Measurements from ENCODE around the gene CDH18. TPM values are rescaled to one million over a fixed set of nuclear protein-coding genes. Genes with fewer than 3 reads are reported as not detected.

CDH18 gene
- total RNA-seq, 1 donor from 2014 or later = not detected

DNA sequence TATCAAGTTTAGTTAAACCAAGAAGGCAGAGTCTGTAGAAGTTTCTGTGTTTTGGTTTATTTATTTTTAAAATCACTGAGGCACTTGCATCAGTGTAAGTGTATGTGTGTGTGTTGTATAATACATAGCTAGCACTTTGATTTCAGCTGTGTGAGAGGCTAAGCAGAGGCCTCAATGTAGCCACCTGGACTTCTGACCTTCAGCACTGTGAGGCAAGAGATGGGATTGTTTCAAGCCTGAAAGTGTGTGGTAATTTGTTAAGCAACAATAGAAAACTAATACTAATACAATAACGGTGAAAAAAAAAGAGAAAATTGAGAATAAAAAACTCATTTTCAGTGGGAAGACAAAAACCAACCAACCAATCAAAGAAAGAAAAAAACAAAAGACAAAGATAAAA lies 327.3 kb downstream of the CDH18 start:
- intact Hi-C loops (cut with micrococcal nuclease) = no loop called here
- TF ChIP-seq, protein P1, sequence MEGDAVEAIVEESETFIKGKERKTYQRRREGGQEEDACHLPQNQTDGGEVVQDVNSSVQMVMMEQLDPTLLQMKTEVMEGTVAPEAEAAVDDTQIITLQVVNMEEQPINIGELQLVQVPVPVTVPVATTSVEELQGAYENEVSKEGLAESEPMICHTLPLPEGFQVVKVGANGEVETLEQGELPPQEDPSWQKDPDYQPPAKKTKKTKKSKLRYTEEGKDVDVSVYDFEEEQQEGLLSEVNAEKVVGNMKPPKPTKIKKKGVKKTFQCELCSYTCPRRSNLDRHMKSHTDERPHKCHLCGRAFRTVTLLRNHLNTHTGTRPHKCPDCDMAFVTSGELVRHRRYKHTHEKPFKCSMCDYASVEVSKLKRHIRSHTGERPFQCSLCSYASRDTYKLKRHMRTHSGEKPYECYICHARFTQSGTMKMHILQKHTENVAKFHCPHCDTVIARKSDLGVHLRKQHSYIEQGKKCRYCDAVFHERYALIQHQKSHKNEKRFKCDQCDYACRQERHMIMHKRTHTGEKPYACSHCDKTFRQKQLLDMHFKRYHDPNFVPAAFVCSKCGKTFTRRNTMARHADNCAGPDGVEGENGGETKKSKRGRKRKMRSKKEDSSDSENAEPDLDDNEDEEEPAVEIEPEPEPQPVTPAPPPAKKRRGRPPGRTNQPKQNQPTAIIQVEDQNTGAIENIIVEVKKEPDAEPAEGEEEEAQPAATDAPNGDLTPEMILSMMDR (IDR thresholded peaks at IDR 0.05) = no peak
- DNase-seq = no peak
- no peak for ATAC-seq (ENCODE audit: low read depth)
- ChIA-PET POLR2A (no interaction called here), CTCF (no interaction called here)
- Mint-ChIP-seq H3K36me3 (ENCODE audit: low read depth) (no peaks in the 10 kb centered on the region), H3K4me1 (no peaks in the 10 kb centered on the region), H3K4me3 (no peak overlapping the region), H3K27ac (no peak overlapping the region), H3K27me3 (no peaks in the 10 kb centered on the region), H3K9me3 (peaks cover 2% of the 10 kb centered on the region)

- Mint-ChIP-seq H3K4me3 (no peak overlapping the region), H3K27ac (no peak overlapping the region), H3K27me3 (no peaks in the 10 kb centered on the region), H3K9me3 (peaks cover 6% of the 10 kb centered on the region), H3K36me3 (ENCODE audit: low read depth) (no peaks in the 10 kb centered on the region), H3K4me1 (no peaks in the 10 kb centered on the region)
- intact Hi-C loops (cut with micrococcal nuclease) = no loop called here
- ATAC-seq (ENCODE audit: low read depth) (no peak), DNase-seq (no peak)
- CTCF ChIA-PET = no interaction called here
- TF ChIP-seq, protein P1 (IDR thresholded peaks at IDR 0.05) = no peak
- POLR2A ChIA-PET = no interaction called here
These were observed 332.4 kb downstream of the CDH18 start for GRCh38 chr5:19655627-19656026.

DNA sequence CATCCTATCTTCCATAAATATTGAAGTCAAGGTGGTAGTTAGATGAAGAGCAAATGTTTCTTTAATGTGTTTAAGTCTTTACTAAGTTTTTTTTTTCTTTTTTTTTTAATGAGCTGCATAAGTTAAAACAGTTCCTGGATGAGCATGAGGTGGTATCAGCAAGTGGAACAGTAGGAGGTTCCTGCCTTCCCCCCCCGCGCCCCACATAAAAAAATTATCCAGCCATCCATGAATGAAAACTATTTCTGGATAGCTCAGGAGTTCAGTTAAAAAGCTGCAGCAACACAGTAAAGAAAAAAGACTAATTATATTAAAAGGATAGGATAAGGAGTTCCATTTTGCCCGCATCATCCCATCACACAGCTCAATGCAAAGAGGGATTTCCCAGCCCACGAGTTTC lies 349.5 kb downstream of the CDH18 start:
- H3K27me3 Mint-ChIP-seq = no peaks in the 10 kb centered on the region
- ChIA-PET CTCF (no interaction called here), POLR2A (no interaction called here)

GRCh38 chr5:19630876-19631275 lies 357.1 kb downstream of the CDH18 start:
- Mint-ChIP-seq H3K9me3 (peaks cover 8% of the 10 kb centered on the region), H3K27me3 (no peaks in the 10 kb centered on the region), H3K27ac (no peak overlapping the region), H3K4me1 (no peaks in the 10 kb centered on the region), H3K36me3 (ENCODE audit: low read depth) (no peaks in the 10 kb centered on the region), H3K4me3 (no peak overlapping the region)
- intact Hi-C loops (cut with micrococcal nuclease) = no loop called here
- DNase-seq (no peak), ATAC-seq (ENCODE audit: low read depth) (no peak)
- ChIA-PET CTCF (no interaction called here), POLR2A (no interaction called here)
- TF ChIP-seq, protein P1 (IDR thresholded peaks at IDR 0.05) = no peak

More for the DNA sequence above, 349.5 kb downstream of the CDH18 start:
- Mint-ChIP-seq H3K27ac (no peak overlapping the region), H3K9me3 (peaks cover 1% of the 10 kb centered on the region), H3K4me1 (no peaks in the 10 kb centered on the region), H3K4me3 (no peak overlapping the region), H3K36me3 (ENCODE audit: low read depth) (no peaks in the 10 kb centered on the region)
- ATAC-seq (ENCODE audit: low read depth) (no peak), DNase-seq (no peak)
- TF ChIP-seq, protein P1 (IDR thresholded peaks at IDR 0.05) = no peak
- intact Hi-C loops (cut with micrococcal nuclease) = no loop called here

DNA sequence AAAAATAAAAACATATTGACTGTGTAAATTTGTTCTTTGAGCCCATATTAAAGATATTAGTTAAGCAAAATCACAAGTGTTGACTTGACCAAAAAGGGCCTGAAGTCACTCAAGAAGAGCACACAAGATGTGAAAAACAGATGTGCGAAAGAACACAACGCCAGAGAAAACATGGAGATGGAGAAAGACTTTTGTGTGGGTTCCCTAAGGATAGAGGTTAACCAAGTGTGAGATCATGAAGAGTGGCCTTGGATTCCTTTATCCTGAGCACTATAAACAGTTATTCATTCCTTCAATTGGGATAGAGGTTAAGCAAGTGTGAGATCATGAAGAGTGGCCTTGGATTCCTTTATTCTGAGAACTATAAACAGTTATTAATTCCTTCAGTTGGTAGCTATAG lies 361.8 kb downstream of the CDH18 start:
- ChIA-PET POLR2A (no interaction called here), CTCF (no interaction called here)
- H3K27ac Mint-ChIP-seq = no peak overlapping the region
- H3K36me3 Mint-ChIP-seq (ENCODE audit: low read depth) = no peaks in the 10 kb centered on the region
- no peak overlapping the region for H3K4me3 Mint-ChIP-seq
- intact Hi-C loops (cut with micrococcal nuclease) = no loop called here
- H3K27me3 Mint-ChIP-seq = no peaks in the 10 kb centered on the region
- DNase-seq = no peak
- TF ChIP-seq, protein P1 (IDR thresholded peaks at IDR 0.05) = no peak
- H3K9me3 Mint-ChIP-seq = peaks cover 13% of the 10 kb centered on the region
- H3K4me1 Mint-ChIP-seq = no peaks in the 10 kb centered on the region
- no peak for ATAC-seq (ENCODE audit: low read depth)

All from activated B cell treated with CpG ODN at 0.5 μM for 24 hours (primary cell).